GM19193 (cell line): ENCODE data around the gene CEP128.

ENCODE experiments used
- POLR2A ChIP-seq: IDR thresholded peaks from 4 replicates; pipeline ENCODE4 v1.6.1; 2011; ENCODE audit not compliant: insufficient read depth, insufficient read length; ENCODE audit errors: extremely low read depth

The CEP128 gene

DNA sequence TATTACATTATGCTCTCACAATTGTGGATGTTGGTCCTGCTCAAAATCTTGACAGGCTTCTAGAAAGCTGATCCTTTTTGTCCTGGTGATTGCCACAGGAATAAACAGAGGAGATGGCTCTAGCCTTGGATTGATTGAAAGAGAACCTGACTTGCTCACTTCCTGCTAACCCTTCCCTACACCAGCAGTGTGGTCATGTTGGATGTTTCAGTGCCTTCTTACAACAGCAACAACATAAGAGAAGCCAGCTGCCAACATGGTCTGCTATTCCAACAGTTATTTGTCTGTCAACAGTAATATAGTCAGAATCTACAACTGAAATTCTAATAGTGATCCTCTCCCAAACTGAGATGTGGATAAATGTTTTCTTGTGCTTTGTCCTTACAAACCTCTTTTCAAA lies 418.6 kb downstream of the CEP128 start:
- no peak for TF ChIP-seq POLR2A

GRCh38 chr14:80522411-80522810 lies 419.1 kb downstream of the CEP128 start:
- no peak for TF ChIP-seq POLR2A

GRCh38 chr14:80521456-80521855 lies 420.1 kb downstream of the CEP128 start:
- no peak for TF ChIP-seq POLR2A

DNA sequence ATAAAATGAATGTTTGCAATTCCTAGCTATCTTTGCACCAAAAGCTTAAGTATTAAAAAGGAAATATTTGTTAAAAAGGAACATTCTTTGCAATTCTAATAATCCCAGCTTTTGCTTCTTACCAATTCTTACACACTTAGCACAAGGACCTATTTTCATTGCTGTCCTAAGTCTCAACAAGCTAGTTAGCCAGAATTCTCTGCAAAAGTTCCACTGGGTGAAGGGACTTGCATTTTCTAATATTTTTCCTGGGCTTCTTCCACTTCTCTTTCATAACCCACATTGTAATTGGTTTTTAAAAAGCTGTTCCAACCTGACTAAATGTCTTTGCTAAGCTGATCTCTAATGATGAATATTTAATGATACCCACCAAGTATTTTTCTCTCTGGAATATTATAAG lies 422.5 kb downstream of the CEP128 start:
- no peak for TF ChIP-seq POLR2A

DNA sequence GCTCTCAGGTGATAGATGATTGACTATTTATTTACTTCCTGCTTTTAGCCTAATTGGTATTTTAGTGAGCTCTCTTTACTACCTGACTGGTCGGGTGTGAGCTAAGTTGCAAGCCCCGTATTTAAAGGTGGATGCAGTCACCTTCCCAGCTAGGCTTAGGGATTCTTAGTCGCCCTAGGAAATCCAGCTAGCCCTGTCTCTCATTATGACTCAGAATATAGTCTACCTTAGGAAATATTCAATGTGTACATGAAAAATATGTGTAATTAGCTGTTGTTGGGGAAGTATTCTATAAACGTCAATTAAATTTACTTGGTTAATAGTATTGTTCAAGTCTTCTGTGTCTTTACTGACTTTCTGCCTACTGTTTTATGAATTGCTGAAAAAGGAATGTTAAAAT lies 423.4 kb downstream of the CEP128 start:
- no peak for TF ChIP-seq POLR2A

- TF ChIP-seq POLR2A = no peak
Observed at GRCh38 chr14:80507292-80507869, 434.2 kb downstream of the CEP128 start.

- TF ChIP-seq POLR2A = no peak
Observed at GRCh38 chr14:80504781-80505180, 436.8 kb downstream of the CEP128 start.

DNA sequence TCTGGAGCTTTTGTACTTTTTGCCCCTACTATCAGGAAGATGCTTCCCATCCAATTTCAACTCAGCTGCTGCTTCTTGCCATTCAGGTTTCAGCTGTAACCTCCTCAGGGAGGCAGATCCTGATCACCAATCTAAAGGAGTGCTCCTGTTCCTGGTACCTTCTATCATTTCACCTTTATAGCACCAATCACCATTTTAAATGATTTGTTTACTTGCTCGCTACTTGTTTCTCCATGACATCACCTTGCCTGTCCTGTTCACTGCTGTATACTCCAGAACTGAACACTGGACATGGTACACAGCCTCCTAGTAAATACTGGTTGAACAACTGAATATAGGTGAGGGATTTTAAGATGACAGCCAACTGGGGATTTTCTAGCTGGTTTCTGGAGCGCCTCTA lies 443.0 kb downstream of the CEP128 start:
- no peak for TF ChIP-seq POLR2A

GRCh38 chr14:80496090-80496489 lies 445.4 kb downstream of the CEP128 start:
- no peak for TF ChIP-seq POLR2A

DNA sequence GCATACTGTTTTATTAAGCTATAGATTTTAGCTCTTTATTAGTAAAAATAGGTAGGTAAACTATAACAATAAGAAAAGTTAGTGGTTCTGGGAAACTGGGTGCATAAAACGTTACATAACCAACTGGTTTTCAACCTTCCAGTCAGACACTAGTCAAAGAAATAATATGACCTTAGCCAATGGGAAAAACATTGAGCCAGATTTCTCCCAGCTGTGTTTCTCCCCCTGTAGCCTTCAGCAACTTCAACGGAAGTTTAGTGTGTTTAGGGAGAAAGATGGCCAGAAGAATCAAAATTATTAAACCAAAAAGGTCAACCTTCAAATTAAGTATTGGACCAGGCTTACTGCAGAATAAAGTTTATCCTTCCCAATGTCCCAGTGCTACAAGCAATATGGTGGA lies 446.8 kb downstream of the CEP128 start:
- TF ChIP-seq POLR2A = no peak

- no peak for TF ChIP-seq POLR2A
Observed at GRCh38 chr14:80493620-80494019, 447.9 kb downstream of the CEP128 start.

DNA sequence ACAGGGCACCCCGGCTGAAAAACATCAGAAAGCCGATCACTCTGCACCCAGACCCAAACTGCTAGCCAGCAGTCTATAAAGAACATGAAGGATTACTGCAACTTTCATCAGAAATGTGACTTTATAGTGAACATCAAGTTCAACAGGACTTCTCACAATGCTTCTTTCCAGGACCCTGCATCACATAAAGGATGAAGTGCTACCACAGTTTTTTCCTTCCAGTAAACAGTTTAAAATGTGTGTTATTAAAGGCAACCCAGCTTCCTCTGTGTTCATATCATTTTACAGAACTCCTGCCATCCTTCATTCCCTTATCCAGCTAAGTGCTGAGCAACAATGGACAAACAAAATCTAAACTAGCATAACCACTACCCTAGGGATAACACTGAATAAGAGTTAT lies 449.9 kb downstream of the CEP128 start:
- TF ChIP-seq POLR2A = no peak

GRCh38 chr14:80491131-80491530 lies 450.4 kb downstream of the CEP128 start:
- TF ChIP-seq POLR2A = no peak

DNA sequence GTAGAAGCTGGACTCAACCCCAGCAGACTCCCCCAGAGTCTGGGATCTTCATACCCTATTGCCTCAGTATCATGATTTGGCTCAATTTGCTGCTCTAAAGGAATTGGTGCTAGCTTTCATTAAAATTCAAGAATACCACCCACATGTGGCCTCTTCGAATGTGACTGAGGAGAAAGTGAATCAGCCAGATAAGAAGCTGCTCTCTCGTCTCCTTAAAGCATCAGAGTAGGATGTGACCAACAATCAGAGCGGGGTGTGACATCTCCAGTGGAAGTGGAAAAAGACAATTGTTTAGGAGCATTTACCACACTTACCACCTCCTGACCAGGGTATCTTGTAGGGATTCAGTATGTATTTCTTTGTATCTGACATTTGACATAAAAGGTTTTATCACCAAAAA lies 452.0 kb downstream of the CEP128 start:
- TF ChIP-seq POLR2A = no peak

DNA sequence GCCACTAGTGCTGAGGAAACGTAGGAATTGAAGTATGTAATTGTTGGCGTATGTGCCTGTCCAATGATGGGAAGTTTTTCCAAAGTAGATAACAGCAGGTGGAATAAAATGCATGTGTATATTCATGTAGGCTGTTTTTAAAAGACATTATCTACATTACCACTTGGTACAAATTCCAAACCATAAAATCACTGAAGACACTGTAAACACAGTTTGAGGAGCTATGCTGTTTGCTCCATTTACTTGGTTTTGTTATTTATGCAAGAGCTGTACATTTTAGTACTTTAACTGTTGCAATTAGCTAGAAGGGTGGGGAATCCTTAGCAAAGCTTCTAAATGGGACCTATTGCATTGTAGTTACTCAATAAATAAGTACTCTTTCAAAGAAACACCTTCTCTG lies 455.8 kb downstream of the CEP128 start:
- TF ChIP-seq POLR2A = no peak

GRCh38 chr14:80483331-80483730 lies 458.2 kb downstream of the CEP128 start:
- TF ChIP-seq POLR2A = no peak

- no peak for TF ChIP-seq POLR2A
Observed at GRCh38 chr14:80477388-80478160, 464.0 kb downstream of the CEP128 start.

DNA sequence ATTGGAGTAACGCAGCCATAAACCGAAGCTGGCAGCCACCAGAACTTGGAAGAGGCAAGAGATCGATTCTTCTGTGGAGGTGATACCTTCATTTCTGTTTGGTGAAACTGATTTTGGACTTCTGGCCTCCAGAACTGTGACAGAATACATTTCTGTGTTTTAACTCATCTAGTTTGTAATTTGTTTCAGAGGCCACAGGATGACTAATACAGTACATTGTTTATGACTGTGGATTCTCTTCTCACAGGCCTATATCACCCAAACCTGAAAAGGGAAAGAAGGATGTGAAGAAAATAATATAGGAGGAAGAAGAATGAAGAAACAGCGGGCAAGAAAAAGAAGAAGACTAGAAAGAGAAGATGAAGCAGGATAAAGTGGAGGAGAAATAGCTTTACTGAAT lies 466.5 kb downstream of the CEP128 start:
- TF ChIP-seq POLR2A = no peak
